ENCODE data around the gene MGAT4A. TPM values are rescaled to one million over a fixed set of nuclear protein-coding genes. Genes with fewer than 3 reads are reported as not detected.
"Not testable (repeated sequence)": the region's sequence is repeated elsewhere in the genome, so short reads cannot be mapped to it uniquely, and the experiment has no call there.

Gene MGAT4A
- total RNA-seq, 2 donors from 2014 or later: 79.7 to 99.0 TPM

DNA sequence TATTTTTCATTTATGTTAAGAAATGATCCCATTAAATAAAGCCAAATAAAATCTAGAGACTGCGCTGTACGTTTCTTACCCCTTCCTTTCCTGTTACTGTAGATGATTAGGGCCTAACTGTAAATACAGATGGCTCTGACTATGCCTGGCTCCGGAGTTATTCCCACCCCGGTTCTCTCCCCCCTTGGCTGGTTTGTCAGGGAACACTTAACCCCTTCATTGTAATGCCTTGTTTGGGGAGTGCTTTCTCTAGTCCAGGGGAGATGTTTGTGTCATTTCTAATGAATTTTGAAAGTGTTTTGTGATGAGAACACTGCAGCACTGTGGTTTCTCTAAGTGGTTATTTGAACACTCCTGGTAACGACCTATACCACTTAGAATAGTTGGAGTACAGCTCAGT, 113.8 kb downstream of the MGAT4A start:
- H3K27ac Mint-ChIP-seq: peak overlapping the region; percentile 61
- no peaks in the 10 kb centered on the region for H3K9me3 Mint-ChIP-seq
- peaks cover 38% of the 10 kb centered on the region for H3K4me1 Mint-ChIP-seq
- no peak for ATAC-seq (replicated peaks)
- no peaks in the 10 kb centered on the region for H3K27me3 Mint-ChIP-seq
- peaks cover 98% of the 10 kb centered on the region for H3K36me3 Mint-ChIP-seq (ENCODE audit: low read depth)
- H3K4me3 Mint-ChIP-seq: no peak overlapping the region

DNA sequence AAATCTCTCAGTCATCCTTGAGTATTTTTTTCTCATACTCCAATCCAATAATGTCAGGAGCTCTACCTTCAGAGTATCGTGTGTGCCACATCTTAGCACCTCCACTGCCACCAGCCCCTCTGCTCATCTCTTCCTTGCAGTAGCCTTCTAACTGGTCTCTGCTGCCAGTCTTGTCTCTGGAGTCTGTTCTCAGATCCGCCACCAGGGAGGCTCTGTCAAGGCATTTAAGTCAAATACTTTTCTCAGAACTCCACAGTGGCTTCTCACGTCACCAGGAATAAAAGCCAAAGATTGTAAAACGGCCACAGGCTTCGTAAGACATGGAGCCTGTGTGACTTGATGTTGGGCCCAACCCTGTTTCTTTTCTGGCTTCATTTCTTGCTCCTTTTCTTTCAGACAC, 115.5 kb downstream of the MGAT4A start:
- Mint-ChIP-seq H3K36me3 (ENCODE audit: low read depth) (peaks cover 98% of the 10 kb centered on the region), H3K4me3 (no peak overlapping the region), H3K4me1 (peaks cover 40% of the 10 kb centered on the region), H3K9me3 (no peaks in the 10 kb centered on the region), H3K27ac (peak overlapping the region; percentile 61), H3K27me3 (no peaks in the 10 kb centered on the region)
- ATAC-seq (replicated peaks): no peak

DNA sequence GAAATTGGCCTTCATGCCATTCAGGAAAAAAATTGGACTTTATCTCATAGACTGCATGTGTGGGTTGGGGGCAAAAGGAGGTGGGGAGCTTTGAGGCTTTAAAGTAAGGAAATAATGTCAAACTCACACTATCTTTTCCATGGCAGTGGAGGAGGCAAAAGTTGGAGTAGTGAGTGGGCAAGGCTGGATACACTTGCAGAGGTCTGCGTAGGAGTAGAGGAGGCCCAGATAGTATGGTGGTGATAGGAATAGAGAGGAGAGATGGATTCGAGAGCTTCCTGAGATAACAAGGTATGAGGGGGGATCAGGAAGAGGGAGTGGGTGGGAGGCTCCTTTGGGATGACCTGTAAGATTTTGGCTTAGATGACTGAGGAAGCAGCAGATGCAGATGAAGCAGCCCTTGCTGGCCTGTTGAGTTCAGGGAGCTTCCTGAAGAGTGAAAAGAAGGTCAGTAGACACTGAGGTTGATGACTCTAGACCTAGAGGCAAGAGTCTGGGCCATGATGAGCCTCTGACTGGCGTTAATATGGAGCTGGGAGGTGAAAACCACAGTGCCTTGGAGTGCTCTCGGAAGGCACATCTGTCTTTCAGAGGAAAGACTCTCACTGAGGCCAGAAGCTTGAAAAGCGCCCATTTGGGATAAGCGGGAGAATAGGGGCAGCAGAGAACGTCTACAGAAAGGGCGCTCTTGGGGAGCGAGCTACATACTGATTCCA, 116.8 kb downstream of the MGAT4A start:
- Mint-ChIP-seq H3K36me3 (ENCODE audit: low read depth) (peaks cover 99% of the 10 kb centered on the region), H3K4me3 (no peak overlapping the region), H3K9me3 (no peaks in the 10 kb centered on the region), H3K4me1 (peaks cover 36% of the 10 kb centered on the region), H3K27ac (peak overlapping the region; percentile 29), H3K27me3 (no peaks in the 10 kb centered on the region)
- ATAC-seq (replicated peaks): no peak

DNA sequence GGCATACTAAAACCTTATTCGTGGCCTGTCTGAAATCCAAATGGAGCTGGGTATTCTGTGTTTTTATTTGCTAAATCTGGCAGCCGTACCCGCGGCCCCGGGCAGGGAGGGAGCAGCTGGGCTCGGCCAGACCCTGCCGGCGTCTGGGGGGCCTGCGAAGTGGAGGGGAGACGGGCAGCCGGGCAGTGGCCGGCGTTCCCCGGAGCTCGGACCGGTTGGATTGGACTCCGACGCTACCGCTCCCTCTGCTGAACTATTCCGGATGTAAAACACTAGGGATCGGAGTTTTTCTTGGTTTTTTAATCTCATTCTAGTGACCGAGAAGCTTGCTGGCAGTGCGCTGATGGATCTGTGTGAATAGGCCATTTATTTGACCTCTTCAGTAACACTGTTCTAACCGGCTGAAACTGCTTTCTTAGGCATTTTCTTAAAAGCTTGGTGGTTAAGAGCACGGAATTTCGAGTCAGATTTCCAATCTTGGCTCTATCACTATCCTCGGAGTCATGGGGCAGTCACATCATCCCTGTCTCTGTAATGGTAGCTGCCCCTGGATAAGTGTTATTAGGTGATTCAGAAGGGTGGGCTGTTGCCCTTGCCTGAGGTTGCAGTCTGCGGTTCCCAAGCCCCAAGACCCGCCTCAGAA, 121.8 kb downstream of the MGAT4A start:
- Mint-ChIP-seq H3K27ac (peak overlapping the region; percentile 94), H3K27me3 (no peaks in the 10 kb centered on the region), H3K9me3 (no peaks in the 10 kb centered on the region), H3K36me3 (ENCODE audit: low read depth) (peaks cover 72% of the 10 kb centered on the region), H3K4me3 (peak overlapping the region; percentile 91), H3K4me1 (peaks cover 50% of the 10 kb centered on the region)
- no peak for ATAC-seq (replicated peaks)

DNA sequence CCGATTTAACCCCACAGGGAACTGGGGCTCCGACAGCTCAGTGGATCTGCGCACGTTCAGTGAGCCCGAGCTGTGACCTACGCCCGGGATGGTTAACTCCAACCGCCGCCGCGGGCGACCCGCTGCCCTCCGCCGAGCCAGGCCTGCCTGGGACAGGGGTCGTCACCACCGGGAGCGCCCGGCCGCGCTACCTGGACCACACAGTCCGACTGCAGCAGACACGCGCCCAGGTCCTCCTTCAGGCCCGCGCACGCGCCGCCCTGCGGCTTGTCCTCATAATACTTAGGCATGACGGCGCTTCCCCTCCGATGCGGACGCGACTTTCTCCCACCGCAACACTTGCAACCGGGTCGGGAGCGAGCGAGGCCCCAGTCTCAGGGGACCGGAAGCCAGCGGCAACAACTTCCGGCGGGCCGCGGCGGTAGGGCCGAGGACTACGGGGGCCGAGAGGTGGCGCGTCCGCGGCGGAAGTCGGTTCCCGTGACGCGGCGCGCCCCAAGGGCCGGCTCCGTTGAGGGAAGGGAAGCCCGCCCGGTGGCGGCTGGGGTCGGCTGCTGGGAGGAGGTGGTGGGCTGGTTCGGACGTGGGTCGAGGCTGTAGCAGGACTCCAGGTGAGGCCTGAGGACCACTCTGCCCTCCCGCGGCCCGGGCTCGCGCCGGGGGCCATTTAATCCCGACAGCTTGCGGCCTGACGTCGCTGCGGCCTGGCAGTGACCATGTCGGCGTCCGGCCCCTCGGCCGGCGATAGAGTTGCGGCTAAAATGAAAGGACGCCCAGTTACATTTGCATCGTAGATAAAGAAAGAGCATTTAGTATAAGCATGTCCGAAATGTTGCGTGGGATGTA, 122.6 kb downstream of the MGAT4A start, which contains the start of the genes COA5 and UNC50:
TSS of gene COA5 (minus strand) at position 397 of the 846 bp plus-strand sequence. CDS start at position 290, 107 bp downstream.
TSS of gene UNC50 (plus strand) at position 474 of the 846 bp plus-strand sequence. CDS start 1,171 bp downstream, outside the sequence.
- Mint-ChIP-seq H3K4me3 (peak within 1 kb of the TSS; percentile 91), H3K36me3 (ENCODE audit: low read depth) (peaks cover 72% of the 10 kb centered on the region), H3K27ac (peak within 1 kb of the TSS; percentile 94), H3K4me1 (peaks cover 47% of the 10 kb centered on the region), H3K9me3 (no peaks in the 10 kb centered on the region), H3K27me3 (no peaks in the 10 kb centered on the region)
- peak; percentile 95 for ATAC-seq (replicated peaks)

DNA sequence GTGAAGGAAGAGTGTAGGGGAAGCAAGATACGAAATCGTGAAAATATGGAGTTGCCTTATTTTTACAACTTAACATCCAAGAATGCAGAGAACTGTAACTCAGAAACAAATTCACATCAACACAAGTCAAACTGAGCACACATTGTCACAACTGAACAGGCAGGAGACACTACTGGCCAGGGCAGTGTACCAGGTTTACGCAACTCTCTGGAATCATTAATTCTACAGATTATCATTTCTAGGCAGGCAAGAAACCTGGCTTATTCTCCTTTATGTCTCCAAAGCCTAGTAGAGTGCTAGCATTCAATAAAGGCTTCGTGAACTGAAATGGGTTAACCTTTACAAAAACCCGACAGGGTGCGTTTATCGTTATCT, 123.2 kb downstream of the MGAT4A start:
- no peaks in the 10 kb centered on the region for H3K27me3 Mint-ChIP-seq
- no peaks in the 10 kb centered on the region for H3K9me3 Mint-ChIP-seq
- H3K36me3 Mint-ChIP-seq (ENCODE audit: low read depth): peaks cover 72% of the 10 kb centered on the region
- peak overlapping the region; percentile 94 for H3K27ac Mint-ChIP-seq
- no peak for ATAC-seq (replicated peaks)
- peak overlapping the region; percentile 91 for H3K4me3 Mint-ChIP-seq
- peaks cover 44% of the 10 kb centered on the region for H3K4me1 Mint-ChIP-seq

DNA sequence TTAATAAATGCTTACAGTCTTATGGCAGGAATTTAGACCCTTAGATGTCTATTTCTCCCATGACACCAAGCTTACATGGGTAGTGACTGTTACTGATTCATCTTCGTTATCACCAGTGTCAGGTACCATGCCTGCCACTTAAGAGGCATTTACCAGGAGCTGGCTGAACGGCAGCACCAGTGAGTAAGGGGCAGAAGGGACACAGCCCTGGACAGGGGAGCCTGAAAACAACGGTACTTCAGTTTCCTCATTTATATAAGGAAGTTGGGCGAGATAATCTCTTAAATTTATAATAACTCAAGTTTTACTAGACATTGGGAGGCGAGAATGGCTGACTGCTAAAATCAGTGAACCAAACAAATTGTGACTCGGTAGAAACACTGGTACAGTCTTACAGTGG, 123.8 kb downstream of the MGAT4A start:
- no peak for ATAC-seq (replicated peaks)
- peaks cover 72% of the 10 kb centered on the region for H3K36me3 Mint-ChIP-seq (ENCODE audit: low read depth)
- H3K27ac Mint-ChIP-seq: peak overlapping the region; percentile 94
- no peaks in the 10 kb centered on the region for H3K9me3 Mint-ChIP-seq
- peaks cover 44% of the 10 kb centered on the region for H3K4me1 Mint-ChIP-seq
- H3K27me3 Mint-ChIP-seq: no peaks in the 10 kb centered on the region
- H3K4me3 Mint-ChIP-seq: peak overlapping the region; percentile 91

DNA sequence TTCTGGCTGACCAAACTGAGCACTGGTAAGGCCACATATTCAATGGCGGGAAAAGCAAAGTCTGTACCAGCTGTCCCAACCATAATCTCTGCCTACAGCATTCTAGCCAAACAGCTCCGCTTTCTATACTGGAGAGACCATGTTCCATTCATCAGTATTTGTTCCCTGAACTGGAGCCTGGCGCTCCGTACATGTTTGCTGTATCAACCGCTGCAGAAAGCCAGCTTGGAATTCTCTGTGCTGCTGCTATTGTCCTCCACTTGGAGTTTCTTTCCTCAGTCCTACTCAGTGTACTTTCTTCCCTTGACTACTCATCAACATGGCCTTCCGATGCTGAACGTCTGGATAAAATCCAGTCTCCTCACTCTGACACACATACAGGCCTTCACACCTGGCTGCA, 124.5 kb downstream of the MGAT4A start:
- ATAC-seq (replicated peaks): no peak
- Mint-ChIP-seq H3K27ac (peak overlapping the region; percentile 94), H3K36me3 (ENCODE audit: low read depth) (peaks cover 72% of the 10 kb centered on the region), H3K27me3 (no peaks in the 10 kb centered on the region), H3K4me1 (peaks cover 44% of the 10 kb centered on the region), H3K9me3 (no peaks in the 10 kb centered on the region), H3K4me3 (peak overlapping the region; percentile 91)

DNA sequence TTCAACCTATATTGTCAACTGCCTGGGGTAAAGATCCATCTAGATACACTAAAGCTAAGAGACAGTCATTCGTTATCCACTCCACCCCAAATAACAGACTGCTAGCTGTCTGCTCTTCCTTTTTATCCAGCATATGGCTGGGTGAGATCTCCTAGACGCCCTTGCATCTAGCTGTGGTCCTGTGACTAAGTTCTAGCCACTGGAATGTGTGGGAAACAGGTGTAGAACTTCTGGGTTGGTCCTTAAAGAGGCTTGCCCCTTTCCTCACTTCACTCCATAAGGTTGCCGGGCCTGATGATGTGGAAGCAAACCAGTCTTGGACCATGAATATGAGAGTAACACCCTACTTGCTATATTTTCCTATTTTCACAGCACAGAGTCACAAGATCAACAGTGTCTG, 125.9 kb downstream of the MGAT4A start:
- peak overlapping the region; percentile 15 for H3K4me3 Mint-ChIP-seq
- peaks cover 72% of the 10 kb centered on the region for H3K36me3 Mint-ChIP-seq (ENCODE audit: low read depth)
- ATAC-seq (replicated peaks): no peak
- no peaks in the 10 kb centered on the region for H3K9me3 Mint-ChIP-seq
- H3K27me3 Mint-ChIP-seq: no peaks in the 10 kb centered on the region
- H3K27ac Mint-ChIP-seq: peak overlapping the region; percentile 76
- peaks cover 39% of the 10 kb centered on the region for H3K4me1 Mint-ChIP-seq

DNA sequence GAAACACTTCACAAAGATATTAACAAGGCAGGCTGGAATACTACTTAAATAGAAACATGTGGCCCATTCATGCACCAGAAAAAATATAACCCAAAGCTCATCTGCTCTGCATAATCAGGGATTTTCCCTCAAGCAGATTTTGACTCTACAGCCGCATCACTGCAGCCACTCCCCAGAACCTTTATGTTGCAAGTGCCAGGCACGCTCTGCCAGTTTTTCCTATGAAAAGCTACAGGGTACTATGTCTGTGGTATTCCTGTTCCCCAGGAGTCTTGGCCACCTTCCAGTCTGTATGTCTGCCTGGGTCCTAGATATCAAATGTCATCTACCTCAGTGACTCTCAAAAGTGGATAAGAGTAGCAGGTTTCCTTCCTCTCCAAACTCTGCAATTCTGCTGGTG, 126.4 kb downstream of the MGAT4A start:
- Mint-ChIP-seq H3K27me3 (no peaks in the 10 kb centered on the region), H3K9me3 (no peaks in the 10 kb centered on the region), H3K4me1 (peaks cover 36% of the 10 kb centered on the region), H3K36me3 (ENCODE audit: low read depth) (peaks cover 72% of the 10 kb centered on the region), H3K4me3 (peak overlapping the region; percentile 15), H3K27ac (peak overlapping the region; percentile 76)
- ATAC-seq (replicated peaks): no peak

DNA sequence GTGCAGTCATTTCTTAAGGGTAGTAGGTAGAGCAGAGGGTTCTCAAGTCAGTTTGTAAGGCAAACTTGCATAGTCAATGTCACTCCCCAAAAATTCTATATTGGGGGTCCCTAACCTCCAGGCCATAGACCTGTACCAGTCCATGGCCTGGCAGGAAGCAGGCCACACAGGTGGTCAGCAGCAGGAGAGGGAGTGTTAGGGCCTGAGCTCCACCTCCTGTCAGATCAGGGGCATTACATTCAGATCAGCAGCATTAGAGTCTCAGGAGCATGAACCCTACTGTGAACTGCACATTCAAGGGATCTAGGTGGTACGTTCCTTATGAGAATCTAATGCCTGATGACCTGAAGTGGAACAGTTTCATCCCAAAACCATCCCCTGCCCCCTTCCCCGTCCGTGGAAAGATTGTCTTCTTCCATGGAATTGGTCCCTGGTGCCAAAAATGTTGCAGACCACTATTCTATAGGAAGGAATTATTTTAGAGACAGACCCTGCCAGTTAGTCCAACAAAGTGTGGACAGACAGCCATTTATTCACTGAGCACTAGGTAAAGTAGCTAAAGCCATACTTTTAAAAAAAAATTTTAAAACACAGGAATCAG, 129.3 kb downstream of the MGAT4A start:
- Mint-ChIP-seq H3K27me3 (no peaks in the 10 kb centered on the region), H3K4me3 (no peak overlapping the region), H3K36me3 (ENCODE audit: low read depth) (peaks cover 82% of the 10 kb centered on the region), H3K9me3 (no peaks in the 10 kb centered on the region), H3K4me1 (peaks cover 25% of the 10 kb centered on the region), H3K27ac (no peak overlapping the region)
- ATAC-seq (replicated peaks): peak; percentile 67

DNA sequence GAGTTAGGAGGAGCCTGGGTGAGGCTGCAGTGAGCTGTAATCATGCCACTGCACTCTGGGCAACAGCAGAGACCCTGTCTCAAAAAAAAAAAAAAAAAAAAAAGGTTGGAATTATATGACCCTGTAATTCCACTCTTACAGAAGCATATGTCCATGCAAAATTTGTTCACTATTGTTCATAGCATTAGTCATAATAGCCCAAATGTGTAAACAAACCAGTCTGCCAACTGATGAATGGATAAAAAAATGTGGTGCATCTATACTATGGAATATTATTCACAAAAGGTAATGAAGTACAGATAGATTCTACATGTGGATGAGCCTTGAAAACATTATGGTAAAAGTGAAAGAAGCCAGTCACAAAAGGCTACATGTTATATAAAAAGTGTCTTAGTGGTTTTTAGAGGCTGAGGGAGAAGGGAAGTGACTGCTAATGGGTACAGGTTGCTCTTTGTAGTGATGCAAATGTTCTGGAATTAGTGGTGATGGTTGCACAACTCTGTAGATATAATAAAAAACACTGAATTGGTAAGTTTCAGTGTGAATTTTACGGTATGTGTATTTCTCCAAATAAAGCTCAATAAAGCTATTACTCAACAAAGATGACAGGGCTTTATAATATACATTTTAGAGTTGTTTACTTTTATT, 132.0 kb downstream of the MGAT4A start:
- Mint-ChIP-seq H3K36me3 (ENCODE audit: low read depth) (peaks cover 87% of the 10 kb centered on the region), H3K4me1 (peaks cover 7% of the 10 kb centered on the region), H3K27me3 (no peaks in the 10 kb centered on the region), H3K4me3 (no peak overlapping the region), H3K27ac (peak overlapping the region; percentile 9), H3K9me3 (peaks cover under 1% of the 10 kb centered on the region)
- no peak for ATAC-seq (replicated peaks)

DNA sequence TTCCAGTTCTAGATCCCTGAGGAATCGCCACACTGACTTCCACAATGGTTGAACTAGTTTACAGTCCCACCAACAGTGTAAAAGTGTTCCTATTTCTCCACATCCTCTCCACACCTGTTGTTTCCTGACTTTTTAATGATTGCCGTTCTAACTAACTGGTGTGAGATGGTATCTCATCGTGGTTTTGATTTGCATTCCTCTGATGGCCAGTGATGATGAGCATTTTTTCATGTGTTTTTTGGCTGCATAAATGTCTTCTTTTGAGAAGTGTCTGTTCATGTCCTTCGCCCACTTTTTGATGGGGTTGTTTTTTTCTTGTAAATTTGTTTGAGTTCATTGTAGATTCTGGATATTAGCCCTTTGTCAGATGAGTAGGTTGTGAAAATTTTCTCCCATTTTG, 136.3 kb downstream of the MGAT4A start:
- H3K4me1 Mint-ChIP-seq; H3K9me3 Mint-ChIP-seq; ATAC-seq (replicated peaks); H3K27me3 Mint-ChIP-seq; H3K27ac Mint-ChIP-seq; H3K4me3 Mint-ChIP-seq: not testable (repeated sequence)
- peaks cover 81% of the 10 kb centered on the region for H3K36me3 Mint-ChIP-seq (ENCODE audit: low read depth)

DNA sequence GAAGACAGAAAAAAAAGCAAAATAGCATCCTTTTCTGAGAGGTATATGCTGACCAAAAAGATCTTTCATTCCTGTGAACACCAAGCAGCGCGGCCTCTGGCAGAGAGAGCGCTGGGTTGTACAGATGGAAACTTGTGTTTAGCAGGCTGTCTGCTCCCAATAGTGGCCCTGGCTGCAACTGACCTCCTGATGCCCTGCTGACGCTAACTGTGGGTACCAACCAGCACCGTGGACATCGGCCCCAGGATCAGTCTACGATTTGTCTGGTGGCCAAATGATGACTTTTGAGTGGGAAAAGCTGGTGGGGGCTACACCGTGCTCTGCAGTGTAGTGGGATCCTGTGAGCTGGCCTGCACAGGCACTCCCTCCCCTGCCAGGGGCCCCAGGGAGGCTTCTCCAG, 138.4 kb downstream of the MGAT4A start:
- H3K4me3 Mint-ChIP-seq: no peak overlapping the region
- H3K27ac Mint-ChIP-seq: peak overlapping the region; percentile 36
- ATAC-seq (replicated peaks): no peak
- H3K4me1 Mint-ChIP-seq: peaks cover 7% of the 10 kb centered on the region
- no peaks in the 10 kb centered on the region for H3K27me3 Mint-ChIP-seq
- H3K9me3 Mint-ChIP-seq: peaks cover 7% of the 10 kb centered on the region
- peaks cover 83% of the 10 kb centered on the region for H3K36me3 Mint-ChIP-seq (ENCODE audit: low read depth)

Data from activated T-helper 17 cell treated with anti-CD3 and anti-CD28 coated beads, Interleukin-2, amount 50 U/mL, for 72 hours (primary cell).